Measurements from ENCODE around the gene CTSE. TPM values are rescaled to one million over a fixed set of nuclear protein-coding genes. Genes with fewer than 3 reads are reported as not detected.
"Not testable (repeated sequence)": the region's sequence is repeated elsewhere in the genome, so short reads cannot be mapped to it uniquely, and the experiment has no call there.

Gene CTSE
- total and polyA plus RNA-seq, 8 donors = 6.7 to 966 (median 138) TPM

- Histone ChIP-seq H3K27ac (no peak overlapping the region), H3K9me3 (no peaks in the 10 kb centered on the region), H3K27me3 (no peaks in the 10 kb centered on the region), H3K36me3 (no peaks in the 10 kb centered on the region), H3K4me3 (no peak overlapping the region), H3K4me1 (peaks cover 0 to 14% (median 5%) of the 10 kb centered on the region in 4 donors)
- no peak for DNase-seq
- TF ChIP-seq EP300 (IDR thresholded peaks at IDR 0.05) = no peak
- no peak for TF ChIP-seq POLR2A (IDR thresholded peaks at IDR 0.05)
- TF ChIP-seq, protein P1, sequence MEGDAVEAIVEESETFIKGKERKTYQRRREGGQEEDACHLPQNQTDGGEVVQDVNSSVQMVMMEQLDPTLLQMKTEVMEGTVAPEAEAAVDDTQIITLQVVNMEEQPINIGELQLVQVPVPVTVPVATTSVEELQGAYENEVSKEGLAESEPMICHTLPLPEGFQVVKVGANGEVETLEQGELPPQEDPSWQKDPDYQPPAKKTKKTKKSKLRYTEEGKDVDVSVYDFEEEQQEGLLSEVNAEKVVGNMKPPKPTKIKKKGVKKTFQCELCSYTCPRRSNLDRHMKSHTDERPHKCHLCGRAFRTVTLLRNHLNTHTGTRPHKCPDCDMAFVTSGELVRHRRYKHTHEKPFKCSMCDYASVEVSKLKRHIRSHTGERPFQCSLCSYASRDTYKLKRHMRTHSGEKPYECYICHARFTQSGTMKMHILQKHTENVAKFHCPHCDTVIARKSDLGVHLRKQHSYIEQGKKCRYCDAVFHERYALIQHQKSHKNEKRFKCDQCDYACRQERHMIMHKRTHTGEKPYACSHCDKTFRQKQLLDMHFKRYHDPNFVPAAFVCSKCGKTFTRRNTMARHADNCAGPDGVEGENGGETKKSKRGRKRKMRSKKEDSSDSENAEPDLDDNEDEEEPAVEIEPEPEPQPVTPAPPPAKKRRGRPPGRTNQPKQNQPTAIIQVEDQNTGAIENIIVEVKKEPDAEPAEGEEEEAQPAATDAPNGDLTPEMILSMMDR (IDR thresholded peaks at IDR 0.05) = no peak
- no peak for TF ChIP-seq POLR2AphosphoS5 (IDR thresholded peaks at IDR 0.05)
- intact Hi-C loops (cut with DNase I; ENCODE audit: low total_unique reads) = no loop called here
- 78 to 83% (median 80%) methylated on average over 5 to 6 of the region's 6 CpGs for WGBS, 5 donors
Observed at GRCh38 chr1:206062464-206062863, 38.8 kb upstream of the CTSE start.

DNA sequence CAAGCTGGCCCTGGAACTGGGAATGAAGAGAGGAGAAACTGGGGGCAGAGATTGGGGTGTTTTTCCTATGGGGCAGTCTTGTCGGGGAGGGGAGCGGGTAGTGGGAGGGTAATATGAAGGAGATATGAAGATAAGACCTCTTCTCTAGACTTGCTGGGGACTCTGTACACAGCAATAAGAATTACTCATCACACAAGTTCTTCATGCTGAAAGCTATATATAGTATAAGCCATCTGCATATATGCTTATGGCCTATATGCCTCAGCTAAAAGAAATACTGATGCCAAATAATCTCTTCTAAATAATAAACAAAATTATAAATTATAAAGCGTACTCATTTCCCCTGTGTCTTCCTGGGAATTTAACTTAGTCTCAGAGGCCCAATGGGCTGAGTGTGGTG is 37.1 kb upstream of the CTSE start:
- TF ChIP-seq EP300 (IDR thresholded peaks at IDR 0.05) = no peak
- no peak for TF ChIP-seq POLR2AphosphoS5 (IDR thresholded peaks at IDR 0.05)
- no peak for TF ChIP-seq POLR2A (IDR thresholded peaks at IDR 0.05)
- TF ChIP-seq, protein P1 (IDR thresholded peaks at IDR 0.05) = no peak
- H3K27me3 ChIP-seq = no peaks in the 10 kb centered on the region

GRCh38 chr1:206059355-206059915 is 35.7 kb upstream of the CTSE start:
- TF ChIP-seq POLR2AphosphoS5 (IDR thresholded peaks at IDR 0.05) (no peak), EP300 (IDR thresholded peaks at IDR 0.05) (no peak), POLR2A (IDR thresholded peaks at IDR 0.05) (no peak)
- TF ChIP-seq, protein P1 (IDR thresholded peaks at IDR 0.05) = no peak
- DNase-seq = no peak
- 77 to 91% (median 84%) methylated on average over 3 of the region's 3 CpGs for WGBS, 5 donors
- Histone ChIP-seq H3K27ac (no peak overlapping the region), H3K36me3 (no peaks in the 10 kb centered on the region), H3K4me1 (no peaks in the 10 kb centered on the region), H3K27me3 (no peaks in the 10 kb centered on the region), H3K4me3 (no peak overlapping the region), H3K9me3 (no peaks in the 10 kb centered on the region)
- intact Hi-C loops (cut with DNase I; ENCODE audit: low total_unique reads) = no loop called here

More for the DNA sequence above, 37.1 kb upstream of the CTSE start:
- Histone ChIP-seq H3K4me1 (no peaks in the 10 kb centered on the region), H3K9me3 (no peaks in the 10 kb centered on the region), H3K4me3 (no peak overlapping the region), H3K36me3 (no peaks in the 10 kb centered on the region), H3K27ac (no peak overlapping the region)
- WGBS, 5 donors = 92 to 99% (median 95%) methylated on average over 3 of the region's 3 CpGs
- no peak for DNase-seq
- intact Hi-C loops (cut with DNase I; ENCODE audit: low total_unique reads) = no loop called here

DNA sequence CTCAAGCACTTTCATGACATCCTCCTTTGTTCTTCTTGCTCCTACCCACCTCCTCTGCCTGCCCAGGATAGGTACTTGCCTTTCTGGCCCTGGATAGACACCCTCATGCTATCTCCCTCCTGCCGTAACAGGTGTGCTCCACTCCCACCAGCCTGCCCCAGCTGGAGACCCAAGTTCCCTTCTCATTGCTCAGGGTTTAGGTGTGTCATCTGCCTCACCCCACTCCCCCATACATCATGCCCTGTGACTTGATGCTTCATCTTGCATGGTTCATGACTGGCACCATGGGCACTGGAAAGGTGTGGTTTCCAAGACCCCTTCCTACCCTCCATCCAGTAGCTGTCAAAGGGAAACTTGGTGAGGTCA is 35.2 kb upstream of the CTSE start:
- Histone ChIP-seq H3K36me3 (no peaks in the 10 kb centered on the region), H3K9me3 (no peaks in the 10 kb centered on the region), H3K4me1 (no peaks in the 10 kb centered on the region), H3K4me3 (no peak overlapping the region), H3K27ac (no peak overlapping the region), H3K27me3 (no peaks in the 10 kb centered on the region)
- 96 to 100% (median 98%) methylated on average over 1 of the region's 1 CpG; no CpG with 5 or more reads in 1 of the 5 donors for WGBS, 5 donors
- TF ChIP-seq POLR2A (IDR thresholded peaks at IDR 0.05) (no peak), EP300 (IDR thresholded peaks at IDR 0.05) (no peak), POLR2AphosphoS5 (IDR thresholded peaks at IDR 0.05) (no peak)
- TF ChIP-seq, protein P1 (IDR thresholded peaks at IDR 0.05) = no peak
- no peak for DNase-seq
- intact Hi-C loops (cut with DNase I; ENCODE audit: low total_unique reads) = no loop called here

- H3K27me3 ChIP-seq; H3K4me1 ChIP-seq; H3K27ac ChIP-seq; intact Hi-C loops (cut with DNase I; ENCODE audit: low total_unique reads); H3K4me3 ChIP-seq; H3K9me3 ChIP-seq; H3K36me3 ChIP-seq; DNase-seq: not testable (repeated sequence)
- WGBS, 5 donors = 86 to 98% (median 97%) methylated on average over 4 to 7 of the region's 9 CpGs
Observed at GRCh38 chr1:206058289-206058926, 34.7 kb upstream of the CTSE start.

DNA sequence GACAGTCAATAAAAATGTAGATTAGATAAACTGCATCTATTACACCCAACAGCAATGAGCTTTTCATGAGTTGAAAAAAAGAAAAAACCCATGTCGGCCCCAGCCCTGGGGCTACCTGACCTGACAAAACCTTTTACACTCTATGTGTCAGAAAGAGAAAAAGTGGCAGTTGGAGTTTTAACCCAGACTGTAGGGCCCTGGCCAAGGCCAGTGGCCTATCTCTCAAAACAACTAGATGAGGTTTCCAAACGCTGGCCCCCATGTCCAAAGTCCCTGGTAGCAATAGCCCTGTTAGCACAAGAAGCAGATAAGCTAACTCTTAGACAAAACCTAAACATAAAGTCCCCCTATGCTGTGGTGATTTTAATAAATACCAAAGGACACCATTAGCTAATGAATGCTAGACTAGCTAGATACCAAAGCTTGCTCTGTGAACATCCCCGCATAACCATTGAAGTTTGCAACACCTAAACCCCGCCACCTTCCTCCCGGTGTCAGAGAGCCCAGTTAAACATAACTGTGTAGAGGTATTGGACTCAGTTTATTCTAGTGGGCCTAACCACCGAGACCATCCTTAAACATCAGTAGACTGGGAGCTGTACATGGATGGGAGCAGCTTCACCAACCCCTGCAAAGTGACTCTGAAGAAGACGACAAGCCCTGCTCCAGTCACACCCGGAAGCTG is 32.1 kb upstream of the CTSE start:
- 79 to 84% (median 83%) methylated on average over 8 of the region's 8 CpGs for WGBS, 5 donors
- H3K27ac ChIP-seq = not testable (repeated sequence)

DNA sequence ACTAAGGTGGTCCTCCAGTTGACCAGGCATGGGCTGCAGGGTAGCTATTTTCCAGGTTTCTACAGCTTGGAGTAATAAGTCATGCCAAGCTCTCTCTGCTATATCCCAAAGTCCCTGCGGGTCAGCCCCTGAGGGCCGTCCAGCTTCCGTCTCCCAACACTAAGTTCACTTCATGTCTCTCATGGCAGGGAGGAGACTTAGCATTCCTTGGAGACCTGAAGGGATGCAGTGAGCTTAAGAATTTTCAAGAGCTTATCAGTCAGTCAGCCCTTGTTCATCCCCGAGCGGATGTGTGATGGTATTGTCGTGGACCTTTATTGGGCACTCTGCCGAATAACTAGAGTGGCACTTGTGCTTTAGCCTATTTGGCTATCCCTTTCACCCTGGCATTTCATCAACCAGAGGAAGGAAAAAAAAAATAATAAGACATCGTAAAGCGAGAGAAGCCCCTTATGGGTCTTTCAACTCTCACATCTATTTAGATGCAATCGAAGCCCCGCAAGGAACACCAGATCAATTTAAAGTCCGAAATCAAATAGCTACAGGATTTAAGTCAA is 31.5 kb upstream of the CTSE start:
- H3K9me3 ChIP-seq; H3K4me1 ChIP-seq; H3K4me3 ChIP-seq; H3K27ac ChIP-seq; H3K36me3 ChIP-seq; intact Hi-C loops (cut with DNase I; ENCODE audit: low total_unique reads); DNase-seq; H3K27me3 ChIP-seq: not testable (repeated sequence)
- WGBS, 5 donors = 87 to 93% (median 89%) methylated on average over 12 of the region's 12 CpGs

More for the DNA sequence above, 32.1 kb upstream of the CTSE start:
- H3K27me3 ChIP-seq; H3K4me1 ChIP-seq; H3K4me3 ChIP-seq; DNase-seq; intact Hi-C loops (cut with DNase I; ENCODE audit: low total_unique reads); H3K9me3 ChIP-seq; H3K36me3 ChIP-seq: not testable (repeated sequence)

Measured in stomach (tissue), 9 donors.